Activated naive CD4-positive, alpha-beta T cell treated with anti-CD3 and anti-CD28 coated beads for 36 hours (primary cell): ENCODE results near the gene MBOAT2. TPM values are rescaled to one million over a fixed set of nuclear protein-coding genes. Genes with fewer than 3 reads are reported as not detected.
"Not testable (repeated sequence)": the region's sequence is repeated elsewhere in the genome, so short reads cannot be mapped to it uniquely, and the experiment has no call there.

Experiments
- CTCF ChIA-PET: fragments of 350-600 bp; sonication (Branson Sonifier 250); formaldehyde crosslinking; loops from one replicate; lab custom pipeline; 2021; ENCODE audit warnings: antibody characterized with exemption; lab: Charles Lee
- DNase-seq: peaks from one replicate; pipeline ENCODE4 v3.0.0-alpha.2; 2020
- H3K27ac Mint-ChIP-seq: one replicate; pipeline ENCODE4 v1.8.0; 2021; ENCODE audit warnings: mild to moderate bottlenecking, mixed read lengths
- H3K27me3 Mint-ChIP-seq: one replicate; pipeline ENCODE4 v1.8.0; 2021; ENCODE audit warnings: low read depth, mixed read lengths
- H3K36me3 Mint-ChIP-seq: one replicate; pipeline ENCODE4 v1.8.0; 2021; ENCODE audit warnings: low read depth, mixed read lengths
- H3K4me1 Mint-ChIP-seq: one replicate; pipeline ENCODE4 v1.8.0; 2021; ENCODE audit warnings: low read depth, mixed read lengths
- H3K4me3 Mint-ChIP-seq: one replicate; pipeline ENCODE4 v1.8.0; 2021; ENCODE audit warnings: mild to moderate bottlenecking, moderate library complexity, mixed read lengths
- H3K9me3 Mint-ChIP-seq: one replicate; pipeline ENCODE4 v1.8.0; 2021; ENCODE audit warnings: mixed read lengths
- intact Hi-C: fragments of 100-400 bp; cut with micrococcal nuclease; formaldehyde crosslinking; loops from one replicate; pipeline ENCODE4 v1.15.1; 2023
- total RNA-seq, 2 experiments: library from RNA; stranded (reverse); gene quantifications; one replicate each; pipeline ENCODE4 v1.2.3, GENCODE V29; 2021

MBOAT2 gene
- total RNA-seq, 2 experiments from 2014 or later: 4.1 to 4.4 TPM

DNA sequence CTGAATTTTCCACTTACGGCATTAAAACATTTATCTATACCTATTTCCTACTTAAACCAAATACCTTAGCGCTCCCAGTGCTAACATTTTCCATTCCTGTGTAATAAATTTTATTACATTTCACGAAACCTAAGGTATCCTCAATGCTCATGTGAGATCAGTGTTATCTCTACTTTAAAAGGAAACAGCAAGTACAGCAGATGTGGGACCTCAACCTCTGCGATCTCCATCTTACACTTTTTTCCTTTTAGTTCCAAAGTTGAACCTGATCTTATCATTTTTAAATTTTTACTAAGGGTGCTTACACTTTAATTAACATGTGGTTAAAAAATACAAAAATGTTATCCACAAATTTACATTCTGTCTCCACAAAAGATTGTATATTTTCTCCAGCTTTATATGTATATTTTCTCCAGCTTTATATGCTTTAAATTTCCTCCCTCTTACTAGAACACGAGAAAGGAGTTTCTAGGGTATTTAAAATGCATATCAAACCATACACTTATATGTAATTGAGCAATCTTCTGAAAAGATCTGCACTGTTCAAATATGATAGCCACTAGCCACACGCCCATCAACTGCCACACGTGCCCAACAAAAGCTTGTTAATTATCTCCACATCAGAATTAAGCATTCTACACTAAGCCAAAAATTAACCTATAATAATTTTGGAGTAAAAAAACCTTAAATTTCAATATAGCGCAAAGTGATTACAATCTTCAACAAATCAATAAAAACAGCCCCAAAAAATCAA, 38.1 kb downstream of the MBOAT2 start:
- H3K27ac Mint-ChIP-seq: no peak overlapping the region
- H3K36me3 Mint-ChIP-seq: no peaks in the 10 kb centered on the region
- intact Hi-C loops: no loop called here
- H3K4me3 Mint-ChIP-seq: no peak overlapping the region
- CTCF ChIA-PET: no interaction called here
- H3K27me3 Mint-ChIP-seq: peaks cover 6% of the 10 kb centered on the region
- DNase-seq: no peak
- no peaks in the 10 kb centered on the region for H3K9me3 Mint-ChIP-seq
- no peaks in the 10 kb centered on the region for H3K4me1 Mint-ChIP-seq

DNA sequence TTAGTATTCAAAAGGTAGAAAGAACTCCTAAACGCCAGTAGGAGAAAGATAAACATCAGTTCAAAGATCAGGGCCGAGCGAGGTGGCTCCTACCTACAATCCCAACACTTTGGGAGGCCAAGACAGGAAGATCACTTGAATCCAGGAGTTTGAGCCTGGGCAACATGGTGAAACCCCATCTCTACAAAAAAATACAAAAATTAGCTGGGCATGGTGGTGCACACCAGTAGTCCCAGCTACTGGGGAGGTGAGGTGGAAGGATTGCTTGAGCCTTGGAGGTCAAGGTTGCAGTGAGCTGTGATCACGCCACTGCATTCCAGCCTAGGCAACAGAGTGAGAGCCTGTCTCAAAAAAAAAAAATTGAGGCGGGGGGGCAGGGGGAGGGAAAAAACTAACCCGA, 40.6 kb downstream of the MBOAT2 start:
- Mint-ChIP-seq H3K27ac (no peak overlapping the region), H3K36me3 (no peaks in the 10 kb centered on the region), H3K4me3 (no peak overlapping the region), H3K4me1 (no peaks in the 10 kb centered on the region), H3K27me3 (peaks cover 3% of the 10 kb centered on the region), H3K9me3 (no peaks in the 10 kb centered on the region)
- CTCF ChIA-PET: interaction anchor here (0.6 kb wide), 1 partner anchor 262 kb away, joined by 3 read pairs; no protein-coding TSS in a partner anchor
- no peak for DNase-seq
- intact Hi-C loops: no loop called here

DNA sequence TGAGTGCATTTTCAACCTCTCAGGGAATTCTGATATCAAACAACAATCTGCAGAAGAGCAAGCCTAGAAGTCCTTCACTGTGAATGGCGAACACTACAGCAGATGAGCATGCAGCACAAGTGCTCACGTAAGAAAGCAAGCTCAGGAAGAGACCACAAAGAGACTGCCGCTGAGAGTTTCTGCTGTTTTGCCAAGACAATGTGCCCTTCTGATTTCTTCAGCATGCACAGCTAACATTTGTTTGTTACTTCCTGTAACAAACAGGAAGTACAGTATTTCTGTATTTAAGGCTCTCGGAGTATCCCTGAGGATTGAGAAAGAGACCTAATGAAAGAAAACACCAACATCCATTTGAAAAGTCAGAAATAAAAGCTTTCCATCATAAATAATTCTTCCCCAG, 45.9 kb downstream of the MBOAT2 start:
- DNase-seq: no peak
- Mint-ChIP-seq H3K9me3 (peaks cover 16% of the 10 kb centered on the region), H3K36me3 (peaks cover 2% of the 10 kb centered on the region), H3K4me3 (no peak overlapping the region), H3K27me3 (peaks cover 3% of the 10 kb centered on the region), H3K4me1 (no peaks in the 10 kb centered on the region), H3K27ac (no peak overlapping the region)
- intact Hi-C loops: no loop called here
- CTCF ChIA-PET: no interaction called here

DNA sequence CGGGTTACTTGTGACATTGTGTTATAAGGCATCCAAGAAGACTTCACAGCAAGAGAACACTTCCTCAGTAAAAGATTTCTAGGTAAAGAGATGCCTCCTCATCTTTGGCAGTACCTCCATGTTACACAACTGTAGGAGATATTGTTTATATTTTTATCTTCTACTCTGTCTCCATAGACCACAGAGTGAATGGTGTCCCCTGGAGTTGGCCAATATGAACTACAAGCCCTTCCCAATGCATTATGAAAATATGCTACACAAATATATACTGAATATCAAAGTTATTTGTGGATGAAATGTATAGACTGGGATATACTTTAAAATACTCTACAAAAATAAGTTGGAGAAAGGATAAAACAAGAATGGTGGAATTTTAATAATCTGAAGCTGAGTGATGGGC, 46.7 kb downstream of the MBOAT2 start:
- Mint-ChIP-seq H3K27ac (no peak overlapping the region), H3K4me1 (no peaks in the 10 kb centered on the region), H3K9me3 (peaks cover 21% of the 10 kb centered on the region), H3K4me3 (no peak overlapping the region), H3K27me3 (peaks cover 8% of the 10 kb centered on the region), H3K36me3 (peaks cover 2% of the 10 kb centered on the region)
- no peak for DNase-seq
- CTCF ChIA-PET: interaction anchor here (0.7 kb wide), 1 partner anchor 28 kb away, joined by 3 read pairs; no protein-coding TSS in a partner anchor
- intact Hi-C loops: no loop called here

DNA sequence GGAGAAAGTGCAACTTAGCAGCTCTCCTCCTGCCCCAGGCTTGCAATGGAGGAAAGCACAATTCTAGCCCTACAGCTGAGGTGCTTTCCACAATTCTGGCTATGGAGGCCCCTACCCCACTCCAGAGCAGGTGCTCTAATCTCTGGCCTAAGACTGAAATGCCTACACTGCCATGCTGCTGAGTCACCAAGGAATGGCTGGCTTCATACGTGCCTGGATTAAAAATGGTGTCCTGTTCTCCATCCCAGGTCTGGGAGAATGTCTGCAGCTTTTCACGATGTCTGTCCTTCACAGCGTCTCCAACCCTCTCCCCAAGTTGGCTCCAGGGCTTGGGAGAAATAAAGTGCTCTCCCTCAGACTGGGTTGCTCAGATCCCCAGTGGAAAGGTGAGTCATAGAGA, 48.5 kb downstream of the MBOAT2 start:
- H3K4me3 Mint-ChIP-seq: no peak overlapping the region
- CTCF ChIA-PET: no interaction called here
- H3K27me3 Mint-ChIP-seq: peaks cover 10% of the 10 kb centered on the region
- peaks cover 22% of the 10 kb centered on the region for H3K9me3 Mint-ChIP-seq
- H3K4me1 Mint-ChIP-seq: no peaks in the 10 kb centered on the region
- no peak overlapping the region for H3K27ac Mint-ChIP-seq
- DNase-seq: no peak
- intact Hi-C loops: no loop called here
- peaks cover 2% of the 10 kb centered on the region for H3K36me3 Mint-ChIP-seq

DNA sequence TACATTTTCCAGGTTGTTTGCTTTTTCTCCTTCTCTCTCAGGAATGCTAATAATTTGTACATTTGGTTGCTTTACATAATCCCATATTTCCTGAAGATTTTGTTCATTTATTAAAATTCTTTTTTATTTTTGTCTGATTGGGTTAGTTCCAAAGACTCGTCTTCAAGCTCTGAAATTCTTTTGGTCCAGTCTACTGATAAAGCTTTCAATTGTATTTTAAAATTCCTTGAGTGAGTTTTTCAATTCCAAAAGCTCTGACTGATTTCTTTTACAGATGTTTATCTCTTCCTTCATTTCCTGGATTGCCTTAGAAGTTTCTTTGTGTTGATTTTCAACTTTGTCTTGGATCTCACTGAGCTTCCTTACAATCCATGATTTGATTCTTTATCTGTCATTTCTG, 50.0 kb downstream of the MBOAT2 start:
- peaks cover 24% of the 10 kb centered on the region for H3K9me3 Mint-ChIP-seq
- H3K36me3 Mint-ChIP-seq: peaks cover 2% of the 10 kb centered on the region
- H3K4me3 Mint-ChIP-seq: no peak overlapping the region
- CTCF ChIA-PET: interaction anchor here (1.0 kb wide), 1 partner anchor 8 kb away, joined by 3 read pairs; no protein-coding TSS in a partner anchor
- no peak for DNase-seq
- H3K4me1 Mint-ChIP-seq: no peaks in the 10 kb centered on the region
- H3K27me3 Mint-ChIP-seq: peaks cover 18% of the 10 kb centered on the region
- no peak overlapping the region for H3K27ac Mint-ChIP-seq
- intact Hi-C loops: no loop called here

DNA sequence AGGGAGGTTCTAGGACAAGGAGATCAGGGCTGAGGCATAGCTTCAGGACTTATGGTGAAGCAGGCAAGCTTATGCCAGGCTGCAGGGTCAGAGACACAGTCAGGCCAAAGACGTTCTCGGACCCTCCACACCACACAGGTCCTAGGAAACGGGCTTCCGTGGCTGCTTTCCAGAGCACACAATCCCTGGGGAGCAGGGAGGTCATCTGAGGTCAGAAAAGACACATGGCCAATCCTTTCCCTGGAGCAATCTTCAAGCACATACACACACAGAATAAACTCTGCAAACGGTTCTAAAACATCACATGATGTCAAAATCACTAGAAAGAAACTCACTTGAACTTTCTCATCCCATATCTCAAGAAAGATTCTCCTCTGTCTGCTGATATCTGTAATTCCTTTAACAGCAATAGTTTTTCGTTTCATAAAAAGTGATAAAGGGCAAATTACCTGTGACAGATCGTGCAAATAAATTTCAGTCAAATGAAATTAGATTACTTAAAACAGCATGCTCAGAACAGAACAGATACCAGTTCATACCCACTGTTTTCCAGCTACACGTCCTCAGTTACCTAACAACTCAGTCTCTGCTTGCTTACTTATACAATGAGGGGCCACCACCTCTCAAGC, 63.9 kb downstream of the MBOAT2 start:
- H3K4me1 Mint-ChIP-seq: no peaks in the 10 kb centered on the region
- intact Hi-C loops: no loop called here
- H3K36me3 Mint-ChIP-seq: no peaks in the 10 kb centered on the region
- no peaks in the 10 kb centered on the region for H3K9me3 Mint-ChIP-seq
- no peak overlapping the region for H3K4me3 Mint-ChIP-seq
- DNase-seq: no peak
- CTCF ChIA-PET: no interaction called here
- H3K27me3 Mint-ChIP-seq: no peaks in the 10 kb centered on the region
- no peak overlapping the region for H3K27ac Mint-ChIP-seq

DNA sequence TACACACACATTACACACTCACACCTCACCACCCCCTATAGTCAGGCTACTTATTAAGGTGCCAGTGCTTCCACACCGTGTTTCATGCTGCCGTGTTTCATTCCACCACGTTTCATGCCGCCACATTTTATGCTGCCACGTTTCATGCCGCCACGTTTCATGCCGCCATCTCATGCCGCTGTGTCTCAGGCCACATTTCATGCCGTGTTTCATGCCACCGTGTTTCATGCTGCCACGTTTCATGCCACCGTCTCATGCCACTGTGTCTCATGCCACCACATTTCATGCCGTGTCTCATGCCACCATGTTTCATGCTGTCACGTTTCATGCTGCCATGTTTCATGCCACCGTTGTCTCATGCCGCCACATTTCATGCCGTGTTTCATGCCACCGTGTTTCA, 65.1 kb downstream of the MBOAT2 start:
- H3K4me3 Mint-ChIP-seq: no peak overlapping the region
- intact Hi-C loops: no loop called here
- no peak overlapping the region for H3K27ac Mint-ChIP-seq
- CTCF ChIA-PET: no interaction called here
- H3K27me3 Mint-ChIP-seq: no peaks in the 10 kb centered on the region
- no peaks in the 10 kb centered on the region for H3K36me3 Mint-ChIP-seq
- H3K9me3 Mint-ChIP-seq: no peaks in the 10 kb centered on the region
- no peaks in the 10 kb centered on the region for H3K4me1 Mint-ChIP-seq
- no peak for DNase-seq

DNA sequence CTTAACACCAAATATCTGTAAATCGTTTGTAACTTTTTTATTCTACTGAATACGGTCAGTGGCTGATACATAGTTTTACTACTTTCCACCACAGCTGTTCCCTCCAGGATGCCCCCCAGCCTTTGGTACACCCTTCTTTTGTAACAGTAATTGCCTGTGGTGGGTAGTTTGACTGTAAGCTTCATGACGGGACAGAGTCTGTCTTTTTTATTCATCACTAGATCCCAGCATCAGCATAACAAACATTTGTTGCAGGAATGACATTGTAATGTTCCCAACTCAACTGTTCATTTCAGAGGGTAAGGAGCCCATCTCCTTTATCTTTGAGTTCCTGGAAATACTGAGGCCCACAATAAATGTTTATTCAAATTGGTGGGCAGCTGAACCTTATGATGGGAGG, 67.5 kb downstream of the MBOAT2 start:
- intact Hi-C loops: no loop called here
- H3K4me3 Mint-ChIP-seq: no peak overlapping the region
- CTCF ChIA-PET: no interaction called here
- no peaks in the 10 kb centered on the region for H3K4me1 Mint-ChIP-seq
- H3K27ac Mint-ChIP-seq: no peak overlapping the region
- H3K27me3 Mint-ChIP-seq: no peaks in the 10 kb centered on the region
- no peak for DNase-seq
- H3K9me3 Mint-ChIP-seq: no peaks in the 10 kb centered on the region
- no peaks in the 10 kb centered on the region for H3K36me3 Mint-ChIP-seq

DNA sequence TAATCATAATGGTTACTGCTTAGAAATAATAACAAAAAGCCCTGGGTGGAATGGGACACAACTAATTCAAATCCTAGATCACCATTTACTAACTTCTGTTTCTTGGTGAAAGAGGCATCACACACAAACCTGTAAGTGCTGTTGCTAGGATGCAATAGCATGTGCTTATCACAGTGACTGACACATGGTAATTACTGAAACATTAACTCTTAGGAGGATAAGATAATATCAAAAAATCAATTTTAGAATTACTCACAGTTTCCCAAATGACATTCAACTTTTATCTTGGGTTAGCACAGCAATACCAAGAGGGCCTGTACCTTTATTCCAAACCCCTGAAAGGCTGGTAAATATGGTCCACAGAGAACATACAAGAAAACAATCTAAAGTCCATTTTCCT, 69.1 kb downstream of the MBOAT2 start:
- H3K4me3 Mint-ChIP-seq: no peak overlapping the region
- no peak overlapping the region for H3K27ac Mint-ChIP-seq
- CTCF ChIA-PET: no interaction called here
- H3K27me3 Mint-ChIP-seq: peaks cover 3% of the 10 kb centered on the region
- intact Hi-C loops: no loop called here
- DNase-seq: no peak
- H3K36me3 Mint-ChIP-seq: no peaks in the 10 kb centered on the region
- no peaks in the 10 kb centered on the region for H3K4me1 Mint-ChIP-seq
- no peaks in the 10 kb centered on the region for H3K9me3 Mint-ChIP-seq

DNA sequence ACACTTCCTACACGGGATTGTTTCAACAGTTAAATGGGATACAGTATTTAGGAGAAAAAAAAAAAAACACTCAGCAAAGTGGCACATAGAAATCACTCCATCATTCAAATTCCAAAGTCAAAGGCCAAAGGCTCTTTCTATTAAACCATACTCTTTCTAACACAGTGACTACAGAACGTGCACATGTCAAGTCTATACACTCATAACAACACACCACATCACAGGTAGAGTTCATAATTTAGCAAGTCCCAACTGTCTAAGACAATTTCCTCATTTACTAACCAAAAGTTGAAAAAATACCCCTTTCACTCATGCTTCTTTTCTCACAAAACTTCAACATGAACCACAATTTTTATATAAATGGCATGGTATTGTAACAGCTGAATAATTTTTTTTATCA, 70.8 kb downstream of the MBOAT2 start:
- Mint-ChIP-seq H3K9me3 (no peaks in the 10 kb centered on the region), H3K27ac (no peak overlapping the region), H3K36me3 (no peaks in the 10 kb centered on the region), H3K4me1 (no peaks in the 10 kb centered on the region), H3K27me3 (peaks cover 3% of the 10 kb centered on the region), H3K4me3 (no peak overlapping the region)
- no peak for DNase-seq
- CTCF ChIA-PET: no interaction called here
- intact Hi-C loops: no loop called here

DNA sequence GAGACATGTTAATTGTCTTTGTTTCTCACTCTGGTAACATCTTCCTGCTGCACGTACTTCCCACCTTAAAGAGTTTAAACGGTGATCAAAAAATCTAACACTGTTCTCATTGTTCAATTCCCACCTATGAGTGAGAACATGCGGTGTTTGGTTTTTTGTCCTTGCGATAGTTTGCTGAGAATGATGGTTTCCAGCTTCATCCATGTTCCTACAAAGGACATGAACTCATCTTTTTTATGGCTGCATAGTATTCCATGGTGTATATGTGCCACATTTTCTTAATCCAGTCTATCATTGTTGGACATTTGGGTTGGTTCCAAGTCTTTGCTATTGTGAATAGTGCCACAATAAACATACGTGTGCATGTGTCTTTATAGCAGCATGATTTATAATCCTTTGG, 73.3 kb downstream of the MBOAT2 start:
- H3K9me3 Mint-ChIP-seq, H3K4me3 Mint-ChIP-seq, H3K27ac Mint-ChIP-seq, H3K36me3 Mint-ChIP-seq, H3K4me1 Mint-ChIP-seq, intact Hi-C loops, H3K27me3 Mint-ChIP-seq, DNase-seq, CTCF ChIA-PET: not testable (repeated sequence)

DNA sequence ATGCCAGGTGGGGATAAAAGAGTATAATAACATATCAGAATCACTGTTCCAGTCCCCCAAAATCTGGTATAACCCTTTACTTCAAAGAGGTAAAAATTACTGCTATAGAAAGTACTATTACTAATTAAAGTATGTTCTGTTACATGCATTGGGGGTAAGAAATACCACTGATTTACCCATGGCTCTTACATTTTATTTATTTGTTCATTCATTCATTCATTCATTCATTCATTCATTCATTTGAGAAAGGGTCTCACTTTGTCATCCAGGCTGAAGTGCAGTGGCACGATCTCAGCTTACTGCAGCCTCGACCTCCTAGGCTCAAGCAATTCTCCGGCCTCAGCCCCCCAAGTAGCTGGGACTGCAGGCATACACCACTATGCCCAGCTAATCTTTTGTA, 74.4 kb downstream of the MBOAT2 start:
- intact Hi-C loops: no loop called here
- CTCF ChIA-PET: interaction anchor here (0.7 kb wide), 1 partner anchor 593 kb away, joined by 3 read pairs; no protein-coding TSS in a partner anchor
- Mint-ChIP-seq H3K27ac (no peak overlapping the region), H3K4me3 (no peak overlapping the region), H3K36me3 (no peaks in the 10 kb centered on the region), H3K9me3 (no peaks in the 10 kb centered on the region), H3K27me3 (peaks cover 3% of the 10 kb centered on the region), H3K4me1 (no peaks in the 10 kb centered on the region)
- no peak for DNase-seq
